ENCODE measurements around the gene CSKMT. TPM values are rescaled to one million over a fixed set of nuclear protein-coding genes. Genes with fewer than 3 reads are reported as not detected.

The CSKMT gene
- total RNA-seq, 1 experiment from 2014 or later = 63.5 TPM

DNA sequence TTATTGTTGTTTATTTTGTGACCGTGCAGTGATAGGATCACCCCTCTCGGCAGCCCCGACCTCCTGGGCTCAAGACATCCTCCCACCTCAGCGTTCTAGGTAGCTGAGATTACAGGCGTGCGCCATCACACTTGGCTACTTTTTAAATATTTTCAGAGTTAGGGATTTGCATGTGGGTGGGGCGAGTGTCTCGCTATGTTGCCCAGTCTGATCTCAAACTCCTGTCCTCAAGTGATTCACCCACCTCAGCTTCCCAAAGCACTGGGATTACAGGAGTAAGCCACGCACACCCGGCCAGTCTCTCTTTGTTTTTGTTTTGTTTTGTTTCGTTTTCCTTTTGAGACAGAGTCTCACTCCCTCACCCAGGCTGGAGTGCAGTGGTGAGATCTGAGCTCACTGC, 10.8 kb upstream of the CSKMT start (continued):
- no peak for TF ChIP-seq REST (IDR thresholded peaks at IDR 0.05; ENCODE audit: low read depth)
- TF ChIP-seq SRF (IDR thresholded peaks at IDR 0.05; ENCODE audit: low read depth) = no peak
- TF ChIP-seq EZH2phosphoT487 (IDR thresholded peaks at IDR 0.05; ENCODE audit: borderline replicate concordance) = no peak

GRCh38 chr11:62656796-62657429, 8.2 kb upstream of the CSKMT start:
- TF ChIP-seq ZFX (IDR thresholded peaks at IDR 0.05) (no peak), ZBTB33 (IDR thresholded peaks at IDR 0.05; ENCODE audit: extremely low read depth, insufficient replicate concordance, low read length) (no peak), ELF1 (IDR thresholded peaks at IDR 0.05; ENCODE audit: borderline replicate concordance, low read depth) (no peak), EGR1 (IDR thresholded peaks at IDR 0.05; ENCODE audit: low read depth) (no peak), RAD21 (IDR thresholded peaks at IDR 0.05; ENCODE audit: low read depth) (no peak)
- H3K9me2 ChIP-seq (ENCODE audit: insufficient read depth) = no peaks in the 10 kb centered on the region
- H3K4me3 ChIP-seq (replicated peaks in 1 of 2; ENCODE audit: low read depth in 1 of 2, low read length in 2 of 2) = no peak overlapping the region
- H3K27ac ChIP-seq (ENCODE audit: low read depth, low read length) = no peak overlapping the region
- BruUV-seq (replicated peaks) = no TSS peak
- RAD21 ChIA-PET (ENCODE audit: low non-redundant PET in 1 of 2, low total read pairs in 2 of 2, uncharacterized antibody in 2 of 2, unreplicated experiment in 2 of 2) = no interaction called here
- H3K79me2 ChIP-seq (ENCODE audit: insufficient read depth, low read length) = peaks cover 12% of the 10 kb centered on the region
- H3K4me2 ChIP-seq (ENCODE audit: low read length) = no peak overlapping the region
- ATAC-seq = no peak
- H3K36me3 ChIP-seq (ENCODE audit: control insufficient read depth in 1 of 2, insufficient read depth in 2 of 2, low read length in 2 of 2) = no peaks in the 10 kb centered on the region
- H3K9ac ChIP-seq (ENCODE audit: low read length) = no peak overlapping the region
- intact Hi-C loops (cut with micrococcal nuclease) = no loop called here
- H4K20me1 ChIP-seq (ENCODE audit: insufficient read depth) = no peaks in the 10 kb centered on the region
- H3K4me1 ChIP-seq (ENCODE audit: control insufficient read depth in 1 of 2, insufficient read depth in 2 of 2, low read length in 2 of 2) = peaks cover 2 to 16% of the 10 kb centered on the region in 2 experiments; a peak in 3 of 4 replicates
- DNase-seq (ENCODE audit: low read depth, low spot score) = no peak
- no peaks in the 10 kb centered on the region for H3K9me3 ChIP-seq (ENCODE audit: control insufficient read depth in 1 of 2, insufficient read depth in 1 of 2, low read depth in 1 of 2, low read length in 2 of 2)
- no peaks in the 10 kb centered on the region for H3K27me3 ChIP-seq (ENCODE audit: insufficient read depth, low read length)
- CTCF ChIA-PET = no interaction called here
- POLR2A ChIA-PET = interaction anchor here (1.3 to 14.1 kb wide), 4 partner anchors 9 to 184 kb away, joined by 4 to 195 read pairs (median 4); partner anchors contain the start of genes C11orf98, CSKMT, LBHD1 and TUT1
- H2AFZ ChIP-seq (ENCODE audit: low read depth, low read length, poor library complexity, severe bottlenecking) = no peak overlapping the region

Data from HCT116 (cell line).